GM10248 (cell line): ENCODE measurements around the gene GNPDA2.

Experiments
- CTCF ChIA-PET: fragments of 300-600 bp; sonication (Branson Sonifier 250); formaldehyde crosslinking; extraction: SDS; loops from one replicate; lab custom pipeline; 2021; ENCODE audit warnings: antibody characterized with exemption; lab: Yijun Ruan, JAX
- POLR2A ChIA-PET: fragments of 350-650 bp; sonication (Branson Sonifier 250); formaldehyde crosslinking; extraction: SDS; loops from one replicate; lab custom pipeline; 2020; ENCODE audit warnings: antibody characterized with exemption; lab: Yijun Ruan, JAX
- DNase-seq: peaks from one replicate; pipeline ENCODE4 v3.0.0; 2012; ENCODE audit errors: extremely low spot score
- CTCF ChIP-seq: IDR thresholded peaks from 2 replicates; pipeline ENCODE4 v1.5.1; 2012; ENCODE audit warnings: mild to moderate bottlenecking, low read depth; ENCODE audit errors: extremely low read depth, missing control alignments, control extremely low read depth

Gene GNPDA2

GRCh38 chr4:44725726-44726037, 674 bp downstream of the GNPDA2 start:
- ChIA-PET POLR2A (no interaction called here), CTCF (interaction anchor here (1.0 to 1.8 kb wide), 5 partner anchors 10 to 35 kb away, joined by 3 to 5 read pairs (median 4); no protein-coding TSS in a partner anchor)
- no peak for TF ChIP-seq CTCF
- no peak for DNase-seq

- ChIA-PET POLR2A (no interaction called here), CTCF (interaction anchor here (1.0 to 1.5 kb wide), 4 partner anchors 9 to 36 kb away, joined by 3 to 5 read pairs (median 3); no protein-coding TSS in a partner anchor)
- DNase-seq: peak; percentile 1
- no peak for TF ChIP-seq CTCF
Measured at GRCh38 chr4:44725166-44725565, 1.2 kb downstream of the GNPDA2 start.

GRCh38 chr4:44722001-44722400, 4.4 kb downstream of the GNPDA2 start:
- no peak for TF ChIP-seq CTCF
- ChIA-PET POLR2A (no interaction called here), CTCF (no interaction called here)
- no peak for DNase-seq

- ChIA-PET CTCF (interaction anchor here (1.0 kb wide), 3 partner anchors 11 to 20 kb away, joined by 3 to 4 read pairs (median 3); no protein-coding TSS in a partner anchor), POLR2A (no interaction called here)
- DNase-seq: no peak
- no peak for TF ChIP-seq CTCF
Measured at GRCh38 chr4:44720371-44720770, 6.0 kb downstream of the GNPDA2 start.

- ChIA-PET CTCF (interaction anchor here (0.9 to 1.3 kb wide), 3 partner anchors 8 to 19 kb away, joined by 3 read pairs; partner anchors contain the start of gene GNPDA2), POLR2A (no interaction called here)
- no peak for TF ChIP-seq CTCF
- no peak for DNase-seq
Measured at GRCh38 chr4:44716597-44716996, 9.8 kb downstream of the GNPDA2 start.

- POLR2A ChIA-PET: no interaction called here
Measured at GRCh38 chr4:44713125-44713524, 13.2 kb downstream of the GNPDA2 start.

More at GRCh38 chr4:44713125-44713524, 13.2 kb downstream of the GNPDA2 start:
- TF ChIP-seq CTCF: no peak
- CTCF ChIA-PET: interaction anchor here (1.4 kb wide), 1 partner anchor 19 kb away, joined by 3 read pairs; no protein-coding TSS in a partner anchor
- DNase-seq: no peak
